Stimulated activated CD8-positive, alpha-beta memory T cell treated with anti-CD3 and anti-CD28 coated beads, Interleukin-4, amount 100 ng/mL, for 1 hour (primary cell): Measurements from ENCODE around the gene TOM1L2.
"Not testable (repeated sequence)": the region's sequence is repeated elsewhere in the genome, so short reads cannot be mapped to it uniquely, and the experiment has no call there.

Source experiments
- DNase-seq, 2 donors: peaks; one replicate each; pipeline ENCODE4 v3.0.0-alpha.2; 2020; ENCODE audit warnings: low read depth in 2 of 2, low spot score in 1 of 2

The TOM1L2 gene

GRCh38 chr17:17971431-17972125 lies 622 bp downstream of the TOM1L2 start:
- peak in 1 of 2 donors; percentile 4 for DNase-seq

GRCh38 chr17:17970699-17971430 lies 1.3 kb downstream of the TOM1L2 start:
- DNase-seq: no peak

- DNase-seq: no peak
Measured at GRCh38 chr17:17966399-17966798, 5.8 kb downstream of the TOM1L2 start.

GRCh38 chr17:17965152-17965721 lies 7.0 kb downstream of the TOM1L2 start:
- no peak for DNase-seq

GRCh38 chr17:17964710-17965109 lies 7.5 kb downstream of the TOM1L2 start:
- no peak for DNase-seq

- DNase-seq: no peak
Measured at GRCh38 chr17:17963694-17964436, 8.3 kb downstream of the TOM1L2 start.

- no peak for DNase-seq
Measured at GRCh38 chr17:17963066-17963465, 9.1 kb downstream of the TOM1L2 start.

GRCh38 chr17:17960500-17961030 lies 11.6 kb downstream of the TOM1L2 start:
- no peak for DNase-seq

- DNase-seq: no peak
Measured at GRCh38 chr17:17959520-17960361, 12.5 kb downstream of the TOM1L2 start.

GRCh38 chr17:17958982-17959381 lies 13.2 kb downstream of the TOM1L2 start:
- no peak for DNase-seq

GRCh38 chr17:17957584-17957916 lies 14.7 kb downstream of the TOM1L2 start:
- no peak for DNase-seq

GRCh38 chr17:17955790-17956341 lies 16.3 kb downstream of the TOM1L2 start:
- not testable (repeated sequence) for DNase-seq

GRCh38 chr17:17954079-17954478 lies 18.1 kb downstream of the TOM1L2 start:
- no peak for DNase-seq

- no peak for DNase-seq
Measured at GRCh38 chr17:17952691-17953090, 19.5 kb downstream of the TOM1L2 start.

GRCh38 chr17:17951524-17951923 lies 20.7 kb downstream of the TOM1L2 start:
- no peak for DNase-seq

- DNase-seq: no peak
Measured at GRCh38 chr17:17950806-17951205, 21.4 kb downstream of the TOM1L2 start.

GRCh38 chr17:17950347-17950746 lies 21.9 kb downstream of the TOM1L2 start:
- no peak for DNase-seq

GRCh38 chr17:17947966-17948365 lies 24.2 kb downstream of the TOM1L2 start:
- no peak for DNase-seq

GRCh38 chr17:17947309-17947708 lies 24.9 kb downstream of the TOM1L2 start:
- DNase-seq: no peak

- no peak for DNase-seq
Measured at GRCh38 chr17:17946093-17946492, 26.1 kb downstream of the TOM1L2 start.
